NCI-H2029 treated with DMSO at 0.1 percent for 48 hours (cell line): ENCODE data around the gene TJAP1.

Experiments
- DNase-seq: peaks from one replicate; lab custom pipeline; 2025; lab: John Stamatoyannopoulos, UW

TJAP1 gene

GRCh38 chr6:43477235-43478007 lies at the start of gene TJAP1:
TJAP1 (plus strand) TSS chr6:43477570; CDS start chr6:43499002, 21,432 bp downstream.
- peak; percentile 71 for DNase-seq

GRCh38 chr6:43428112-43428570 lies 49.2 kb upstream of the TJAP1 start:
- no peak for DNase-seq

GRCh38 chr6:43428874-43429273 lies 48.5 kb upstream of the TJAP1 start:
- DNase-seq: no peak

- DNase-seq: no peak
These were observed 45.1 kb upstream of the TJAP1 start for GRCh38 chr6:43432009-43432945.

GRCh38 chr6:43433148-43433547 lies 44.2 kb upstream of the TJAP1 start:
- no peak for DNase-seq

- no peak for DNase-seq
These were observed 43.1 kb upstream of the TJAP1 start for GRCh38 chr6:43434001-43434840.

GRCh38 chr6:43434943-43435342 lies 42.4 kb upstream of the TJAP1 start:
- no peak for DNase-seq

GRCh38 chr6:43435682-43436437 lies 41.5 kb upstream of the TJAP1 start:
- no peak for DNase-seq

GRCh38 chr6:43436577-43437282 lies 40.6 kb upstream of the TJAP1 start:
- DNase-seq: no peak

- DNase-seq: no peak
These were observed 39.7 kb upstream of the TJAP1 start for GRCh38 chr6:43437700-43438099.

- no peak for DNase-seq
These were observed 34.4 kb upstream of the TJAP1 start for GRCh38 chr6:43442935-43443334.

GRCh38 chr6:43444036-43444435 lies 33.3 kb upstream of the TJAP1 start:
- no peak for DNase-seq

- no peak for DNase-seq
These were observed 32.8 kb upstream of the TJAP1 start for GRCh38 chr6:43444582-43444981.

GRCh38 chr6:43445576-43445975 lies 31.8 kb upstream of the TJAP1 start:
- DNase-seq: no peak

- DNase-seq: no peak
These were observed 29.8 kb upstream of the TJAP1 start for GRCh38 chr6:43447604-43448003.

- no peak for DNase-seq
These were observed 28.5 kb upstream of the TJAP1 start for GRCh38 chr6:43448916-43449315.

GRCh38 chr6:43450699-43451131 lies 26.7 kb upstream of the TJAP1 start:
- DNase-seq: no peak

- no peak for DNase-seq
These were observed 26.0 kb upstream of the TJAP1 start for GRCh38 chr6:43451348-43451747.

GRCh38 chr6:43451939-43452338 lies 25.4 kb upstream of the TJAP1 start:
- DNase-seq: no peak

GRCh38 chr6:43452896-43453295 lies 24.5 kb upstream of the TJAP1 start:
- no peak for DNase-seq

- no peak for DNase-seq
These were observed 23.5 kb upstream of the TJAP1 start for GRCh38 chr6:43453831-43454230.
